ENCODE data around the gene BRD9.
"Not testable (repeated sequence)": the region's sequence is repeated elsewhere in the genome, so short reads cannot be mapped to it uniquely, and the experiment has no call there.

Gene BRD9

DNA sequence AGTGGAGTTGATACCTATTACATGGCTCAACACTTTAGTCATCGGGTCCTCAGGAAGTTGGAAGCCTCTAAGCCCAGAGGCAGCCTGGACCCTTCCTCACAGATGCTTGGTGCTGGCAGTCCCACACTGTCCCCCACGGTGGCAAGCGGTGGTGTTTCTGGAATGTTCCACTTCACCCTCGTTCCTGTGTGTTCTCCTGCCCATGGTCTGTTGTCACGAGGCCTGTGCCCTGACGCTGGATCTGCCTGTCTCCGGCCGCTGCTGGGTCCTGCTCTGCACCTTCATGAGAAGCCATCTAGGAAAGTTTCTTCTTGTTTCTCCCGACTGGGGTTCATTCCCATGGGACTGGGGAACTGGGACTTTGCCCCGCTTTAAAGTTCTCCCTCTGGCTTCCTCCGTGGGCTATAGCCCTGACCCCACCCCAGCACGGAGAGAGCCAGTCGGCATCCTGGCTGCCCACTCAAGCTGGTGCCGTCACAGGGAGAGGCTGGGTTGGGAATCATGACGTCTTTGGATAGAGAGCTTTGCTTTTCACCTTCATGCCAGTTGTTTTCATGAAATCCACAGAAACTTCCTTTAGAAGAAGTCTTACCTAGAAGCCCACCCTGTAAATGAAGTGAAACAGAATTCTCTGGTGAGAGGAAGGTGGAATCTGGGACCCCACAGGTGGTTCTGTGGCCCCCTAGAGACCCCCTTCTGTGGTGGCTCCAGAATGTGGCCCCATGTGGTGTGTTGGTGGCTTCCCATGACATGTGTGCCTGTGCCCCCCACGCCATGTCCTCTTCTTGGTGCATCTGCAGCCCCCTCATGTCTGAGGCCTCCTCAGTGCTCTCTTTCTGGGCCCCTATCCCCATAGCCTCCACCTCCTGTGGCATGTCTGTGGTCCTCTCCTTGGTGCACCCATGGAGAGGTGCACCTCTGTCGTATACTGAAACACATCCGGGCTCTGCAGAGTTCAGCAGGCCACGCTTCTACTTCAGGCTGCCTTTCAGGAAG lies 43.8 kb upstream of the BRD9 start:
- Histone ChIP-seq H3K27me3 (ENCODE audit: control insufficient read depth, low read length) (no peaks in the 10 kb centered on the region), H3K9me3 (ENCODE audit: control insufficient read depth, insufficient read depth, low read length) (no peaks in the 10 kb centered on the region), H3K27ac (ENCODE audit: low read depth, low read length) (no peak overlapping the region), H3K4me3 (ENCODE audit: low read length) (no peak overlapping the region), H3K9me2 (replicated peaks; ENCODE audit: control insufficient read depth, low read length) (no peaks in the 10 kb centered on the region), H3K79me2 (ENCODE audit: control insufficient read depth, low read length) (no peaks in the 10 kb centered on the region), H3K36me3 (ENCODE audit: control insufficient read depth, low read length) (no peaks in the 10 kb centered on the region), H3K4me2 (ENCODE audit: low read length) (no peak overlapping the region), H3F3A (ENCODE audit: control insufficient read depth, insufficient read depth) (no peaks in the 10 kb centered on the region), H4K20me1 (ENCODE audit: control insufficient read depth, insufficient read depth, low read depth, low read length) (no peaks in the 10 kb centered on the region), H3K4me1 (ENCODE audit: control insufficient read depth, low read length) (no peaks in the 10 kb centered on the region)
- TF ChIP-seq EZH2phosphoT487 (IDR thresholded peaks at IDR 0.05; ENCODE audit: borderline replicate concordance, low read length): no peak
- TF ChIP-seq, protein P1, sequence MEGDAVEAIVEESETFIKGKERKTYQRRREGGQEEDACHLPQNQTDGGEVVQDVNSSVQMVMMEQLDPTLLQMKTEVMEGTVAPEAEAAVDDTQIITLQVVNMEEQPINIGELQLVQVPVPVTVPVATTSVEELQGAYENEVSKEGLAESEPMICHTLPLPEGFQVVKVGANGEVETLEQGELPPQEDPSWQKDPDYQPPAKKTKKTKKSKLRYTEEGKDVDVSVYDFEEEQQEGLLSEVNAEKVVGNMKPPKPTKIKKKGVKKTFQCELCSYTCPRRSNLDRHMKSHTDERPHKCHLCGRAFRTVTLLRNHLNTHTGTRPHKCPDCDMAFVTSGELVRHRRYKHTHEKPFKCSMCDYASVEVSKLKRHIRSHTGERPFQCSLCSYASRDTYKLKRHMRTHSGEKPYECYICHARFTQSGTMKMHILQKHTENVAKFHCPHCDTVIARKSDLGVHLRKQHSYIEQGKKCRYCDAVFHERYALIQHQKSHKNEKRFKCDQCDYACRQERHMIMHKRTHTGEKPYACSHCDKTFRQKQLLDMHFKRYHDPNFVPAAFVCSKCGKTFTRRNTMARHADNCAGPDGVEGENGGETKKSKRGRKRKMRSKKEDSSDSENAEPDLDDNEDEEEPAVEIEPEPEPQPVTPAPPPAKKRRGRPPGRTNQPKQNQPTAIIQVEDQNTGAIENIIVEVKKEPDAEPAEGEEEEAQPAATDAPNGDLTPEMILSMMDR (IDR thresholded peaks at IDR 0.05; ENCODE audit: low read depth, low read length, poor library complexity, severe bottlenecking): no peak

DNA sequence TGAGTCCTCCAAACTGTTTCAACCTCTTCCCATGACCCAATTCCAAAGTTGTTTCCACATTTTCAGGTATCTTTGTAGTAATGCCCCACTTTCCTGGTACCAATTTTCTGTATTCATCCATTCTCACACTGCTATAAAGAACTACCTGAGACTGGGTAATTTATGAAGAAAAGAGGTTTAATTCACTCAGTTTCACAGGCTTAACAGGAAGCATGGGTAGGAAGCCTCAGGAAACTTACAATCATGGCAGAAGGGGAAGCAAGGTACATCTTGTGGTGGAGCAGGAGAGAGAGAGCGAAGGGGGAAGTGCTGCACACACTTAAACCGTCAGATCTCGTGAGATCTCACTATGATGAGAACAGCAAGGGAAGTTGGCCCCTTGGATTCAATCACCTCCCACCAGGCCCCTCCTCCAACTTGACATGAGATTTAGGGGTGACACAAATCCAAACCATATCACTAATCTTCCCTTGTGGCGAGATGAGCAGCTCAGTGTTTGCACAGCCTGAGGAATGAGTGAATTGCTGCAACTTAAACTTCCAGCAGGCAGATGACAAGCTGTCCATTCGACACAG lies 43.0 kb upstream of the BRD9 start:
- Histone ChIP-seq H3K4me3 (ENCODE audit: low read length) (no peak overlapping the region), H3K36me3 (ENCODE audit: control insufficient read depth, low read length) (no peaks in the 10 kb centered on the region), H3K79me2 (ENCODE audit: control insufficient read depth, low read length) (no peaks in the 10 kb centered on the region), H3K27me3 (ENCODE audit: control insufficient read depth, low read length) (no peaks in the 10 kb centered on the region), H3K4me1 (ENCODE audit: control insufficient read depth, low read length) (no peaks in the 10 kb centered on the region), H3K4me2 (ENCODE audit: low read length) (no peak overlapping the region), H3K27ac (ENCODE audit: low read depth, low read length) (no peak overlapping the region), H3K9me3 (ENCODE audit: control insufficient read depth, insufficient read depth, low read length) (no peaks in the 10 kb centered on the region), H4K20me1 (ENCODE audit: control insufficient read depth, insufficient read depth, low read depth, low read length) (no peaks in the 10 kb centered on the region), H3K9me2 (replicated peaks; ENCODE audit: control insufficient read depth, low read length) (no peaks in the 10 kb centered on the region), H3F3A (ENCODE audit: control insufficient read depth, insufficient read depth) (no peaks in the 10 kb centered on the region)
- TF ChIP-seq, protein P1 (IDR thresholded peaks at IDR 0.05; ENCODE audit: low read depth, low read length, poor library complexity, severe bottlenecking): no peak
- TF ChIP-seq EZH2phosphoT487 (IDR thresholded peaks at IDR 0.05; ENCODE audit: borderline replicate concordance, low read length): no peak

DNA sequence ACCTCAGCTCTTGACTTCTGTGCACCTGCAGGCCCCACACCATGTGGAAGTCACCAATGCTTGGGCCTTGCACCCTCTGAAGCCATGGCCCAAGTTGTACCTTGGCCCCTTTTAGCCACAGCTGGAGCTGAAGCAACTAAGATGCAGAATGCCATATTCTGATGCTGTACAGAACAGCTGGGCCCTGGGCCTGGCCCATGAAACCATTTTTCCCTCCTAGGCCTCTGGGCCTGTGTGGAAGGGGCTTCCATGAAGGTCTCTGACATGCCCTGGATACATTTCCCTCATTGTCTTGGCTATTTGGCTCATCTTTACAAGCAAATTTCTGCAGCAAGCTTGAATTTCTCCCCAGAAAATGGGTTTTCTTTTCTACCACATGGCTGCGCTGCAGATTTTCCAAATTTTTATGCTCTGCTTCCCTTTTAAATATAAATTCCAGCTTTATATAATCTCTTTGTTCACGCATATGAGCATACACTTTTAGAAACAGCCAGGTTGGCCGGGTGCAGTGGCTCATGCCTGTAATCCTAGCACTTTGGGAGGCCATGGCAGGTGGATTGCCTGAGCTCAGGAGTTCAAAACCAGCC lies 41.9 kb upstream of the BRD9 start:
- H3K4me3 ChIP-seq (ENCODE audit: low read length); H3K9me3 ChIP-seq (ENCODE audit: control insufficient read depth, insufficient read depth, low read length); H3K4me1 ChIP-seq (ENCODE audit: control insufficient read depth, low read length); H3K27ac ChIP-seq (ENCODE audit: low read depth, low read length); H3F3A ChIP-seq (ENCODE audit: control insufficient read depth, insufficient read depth); H3K9me2 ChIP-seq (replicated peaks; ENCODE audit: control insufficient read depth, low read length); H3K79me2 ChIP-seq (ENCODE audit: control insufficient read depth, low read length); H3K27me3 ChIP-seq (ENCODE audit: control insufficient read depth, low read length); H3K36me3 ChIP-seq (ENCODE audit: control insufficient read depth, low read length); H4K20me1 ChIP-seq (ENCODE audit: control insufficient read depth, insufficient read depth, low read depth, low read length); H3K4me2 ChIP-seq (ENCODE audit: low read length): not testable (repeated sequence)

DNA sequence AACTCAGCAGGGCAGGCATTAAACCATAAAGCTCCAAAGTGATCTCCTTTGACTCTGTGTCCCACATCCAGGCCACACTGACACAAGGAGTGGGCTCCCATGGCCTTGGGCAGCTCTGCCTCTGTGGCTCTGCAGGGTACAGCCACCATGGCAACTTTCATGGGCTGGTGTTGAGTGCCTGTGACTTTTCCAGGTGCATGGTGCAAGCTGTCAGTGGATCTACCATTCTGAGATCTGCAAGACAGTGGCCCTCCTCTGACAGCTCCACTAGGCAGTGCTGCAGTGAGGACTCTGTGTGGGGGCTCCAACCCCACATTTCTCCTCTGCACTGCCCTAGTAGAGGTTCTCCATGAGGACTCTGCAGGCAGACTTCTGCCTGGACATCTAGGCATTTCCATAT lies 41.4 kb upstream of the BRD9 start:
- H3K4me1 ChIP-seq (ENCODE audit: control insufficient read depth, low read length); H3K9me3 ChIP-seq (ENCODE audit: control insufficient read depth, insufficient read depth, low read length); H3K9me2 ChIP-seq (replicated peaks; ENCODE audit: control insufficient read depth, low read length); H3K4me2 ChIP-seq (ENCODE audit: low read length); H3K36me3 ChIP-seq (ENCODE audit: control insufficient read depth, low read length); H3K79me2 ChIP-seq (ENCODE audit: control insufficient read depth, low read length); H3K27ac ChIP-seq (ENCODE audit: low read depth, low read length); H3F3A ChIP-seq (ENCODE audit: control insufficient read depth, insufficient read depth); H3K4me3 ChIP-seq (ENCODE audit: low read length); H4K20me1 ChIP-seq (ENCODE audit: control insufficient read depth, insufficient read depth, low read depth, low read length); H3K27me3 ChIP-seq (ENCODE audit: control insufficient read depth, low read length): not testable (repeated sequence)
